ENCODE measurements around the gene CCR8. TPM values are rescaled to one million over a fixed set of nuclear protein-coding genes. Genes with fewer than 3 reads are reported as not detected.
"Not testable (repeated sequence)": the region's sequence is repeated elsewhere in the genome, so short reads cannot be mapped to it uniquely, and the experiment has no call there.

The CCR8 gene
- total and polyA plus RNA-seq, 8 donors = not detected

DNA sequence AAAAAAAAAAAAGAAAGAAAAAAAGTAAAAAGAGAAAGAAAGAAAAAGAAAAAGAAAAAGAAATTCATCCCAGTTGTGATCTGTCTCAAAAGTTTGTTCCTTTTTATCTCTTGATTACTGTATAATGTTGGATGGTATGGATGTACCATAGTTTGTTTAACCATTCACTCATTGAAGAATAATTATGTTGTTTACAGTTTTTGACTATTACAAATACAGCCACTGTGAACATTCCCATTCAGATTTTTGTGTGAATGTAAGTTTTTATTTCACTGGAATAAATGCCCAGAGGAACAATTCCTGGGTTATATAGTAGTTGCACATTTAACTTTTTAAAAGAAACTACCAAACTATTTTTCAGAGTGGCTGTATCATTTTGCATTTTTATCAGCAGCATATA lies 10.3 kb upstream of the CCR8 start:
- no peaks in the 10 kb centered on the region for H3K36me3 ChIP-seq
- peaks cover 0 to 6% (median 0%) of the 10 kb centered on the region in 3 donors for H3K4me1 ChIP-seq
- no peak for FAIRE-seq
- no peak overlapping the region for H3K4me3 ChIP-seq
- ATAC-seq = no peak
- no peaks in the 10 kb centered on the region for H3K27me3 ChIP-seq
- no peaks in the 10 kb centered on the region for H3K9me3 ChIP-seq
- intact Hi-C loops (cut with DNase I) = no loop called here
- DNase-seq = no peak
- no peak overlapping the region for H3K27ac ChIP-seq
- TF ChIP-seq, protein P1, sequence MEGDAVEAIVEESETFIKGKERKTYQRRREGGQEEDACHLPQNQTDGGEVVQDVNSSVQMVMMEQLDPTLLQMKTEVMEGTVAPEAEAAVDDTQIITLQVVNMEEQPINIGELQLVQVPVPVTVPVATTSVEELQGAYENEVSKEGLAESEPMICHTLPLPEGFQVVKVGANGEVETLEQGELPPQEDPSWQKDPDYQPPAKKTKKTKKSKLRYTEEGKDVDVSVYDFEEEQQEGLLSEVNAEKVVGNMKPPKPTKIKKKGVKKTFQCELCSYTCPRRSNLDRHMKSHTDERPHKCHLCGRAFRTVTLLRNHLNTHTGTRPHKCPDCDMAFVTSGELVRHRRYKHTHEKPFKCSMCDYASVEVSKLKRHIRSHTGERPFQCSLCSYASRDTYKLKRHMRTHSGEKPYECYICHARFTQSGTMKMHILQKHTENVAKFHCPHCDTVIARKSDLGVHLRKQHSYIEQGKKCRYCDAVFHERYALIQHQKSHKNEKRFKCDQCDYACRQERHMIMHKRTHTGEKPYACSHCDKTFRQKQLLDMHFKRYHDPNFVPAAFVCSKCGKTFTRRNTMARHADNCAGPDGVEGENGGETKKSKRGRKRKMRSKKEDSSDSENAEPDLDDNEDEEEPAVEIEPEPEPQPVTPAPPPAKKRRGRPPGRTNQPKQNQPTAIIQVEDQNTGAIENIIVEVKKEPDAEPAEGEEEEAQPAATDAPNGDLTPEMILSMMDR (IDR thresholded peaks at IDR 0.05) = no peak

DNA sequence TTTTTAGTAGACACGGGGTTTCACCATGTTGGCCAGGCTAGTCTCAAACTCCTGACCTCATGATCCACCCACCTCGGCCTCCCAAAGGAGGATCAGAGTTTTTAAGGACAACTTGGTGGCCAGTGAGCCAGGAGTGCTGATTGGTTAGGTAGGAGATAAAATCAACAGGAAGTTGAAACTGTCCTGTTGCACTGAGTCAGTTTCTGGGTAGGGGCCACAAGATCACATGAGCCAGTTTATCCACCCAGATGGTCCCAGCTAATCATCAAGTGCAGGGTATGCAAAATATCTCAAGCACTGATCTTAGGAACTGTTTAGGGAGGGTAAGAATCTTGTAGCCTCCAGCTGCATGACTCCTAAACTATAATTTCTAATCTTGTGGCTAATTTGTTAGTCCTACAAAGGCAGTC lies 7.9 kb upstream of the CCR8 start:
- H3K4me1 ChIP-seq; FAIRE-seq; H3K36me3 ChIP-seq; intact Hi-C loops (cut with DNase I); H3K4me3 ChIP-seq; DNase-seq; ATAC-seq; H3K9me3 ChIP-seq; H3K27me3 ChIP-seq; H3K27ac ChIP-seq: not testable (repeated sequence)
- WGBS, 2 donors = 80 to 90% methylated on average over 2 of the region's 2 CpGs

DNA sequence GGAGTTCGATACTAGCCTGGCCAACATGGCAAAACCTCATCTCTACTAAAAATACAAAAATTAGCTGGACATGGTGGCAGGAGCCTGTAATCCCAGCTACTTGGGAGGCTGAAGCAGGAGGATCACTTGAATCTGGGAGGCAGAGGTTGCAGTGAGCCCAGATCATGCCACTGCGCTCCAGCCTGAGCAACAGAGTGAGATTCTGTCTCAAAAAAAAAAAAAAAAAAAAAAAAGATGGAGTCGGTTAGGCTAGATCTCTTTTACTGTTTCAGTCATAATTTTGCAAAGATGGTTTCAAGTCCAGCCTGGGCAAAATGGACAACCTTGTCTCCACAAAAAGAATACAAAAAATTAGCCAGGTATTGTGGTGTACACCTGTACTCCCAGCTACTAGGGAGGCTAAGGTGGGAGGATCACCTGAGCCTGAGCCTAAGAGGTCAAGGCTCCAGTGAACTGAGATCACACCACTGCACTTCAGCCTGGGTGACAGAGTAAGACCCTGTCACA lies 7.2 kb upstream of the CCR8 start:
- H3K27ac ChIP-seq; FAIRE-seq; H3K9me3 ChIP-seq; H3K27me3 ChIP-seq; intact Hi-C loops (cut with DNase I); H3K4me1 ChIP-seq; ATAC-seq; H3K4me3 ChIP-seq; H3K36me3 ChIP-seq; DNase-seq: not testable (repeated sequence)
- WGBS, 2 donors = 60 to 65% methylated on average over 3 of the region's 3 CpGs

DNA sequence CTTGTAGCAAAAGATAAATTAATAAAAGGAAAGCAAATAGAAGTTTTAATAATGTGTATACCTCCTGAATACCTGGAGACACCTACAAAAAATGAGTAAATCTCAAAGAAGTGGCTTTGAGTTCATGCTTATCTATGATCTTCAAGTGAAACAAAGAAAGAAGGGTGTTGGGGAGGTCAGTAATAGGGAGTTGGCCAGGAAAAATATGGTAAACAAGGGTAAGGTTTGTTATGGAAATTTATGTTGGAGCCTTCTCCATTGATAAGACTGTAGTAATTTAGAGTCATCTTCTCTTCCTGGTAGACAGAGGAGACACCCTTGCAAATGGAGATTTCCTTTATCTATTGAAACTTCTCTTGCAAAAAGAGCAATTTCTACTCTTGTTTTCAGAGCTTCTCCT lies 6.6 kb upstream of the CCR8 start:
- DNase-seq (no peak), FAIRE-seq (no peak), ATAC-seq (no peak)
- no peaks in the 10 kb centered on the region for H3K9me3 ChIP-seq
- no peaks in the 10 kb centered on the region for H3K36me3 ChIP-seq
- no peaks in the 10 kb centered on the region for H3K27me3 ChIP-seq
- H3K27ac ChIP-seq = no peak overlapping the region
- TF ChIP-seq, protein P1 (IDR thresholded peaks at IDR 0.05) = no peak
- no peaks in the 10 kb centered on the region for H3K4me1 ChIP-seq
- intact Hi-C loops (cut with DNase I) = no loop called here
- no peak overlapping the region for H3K4me3 ChIP-seq

DNA sequence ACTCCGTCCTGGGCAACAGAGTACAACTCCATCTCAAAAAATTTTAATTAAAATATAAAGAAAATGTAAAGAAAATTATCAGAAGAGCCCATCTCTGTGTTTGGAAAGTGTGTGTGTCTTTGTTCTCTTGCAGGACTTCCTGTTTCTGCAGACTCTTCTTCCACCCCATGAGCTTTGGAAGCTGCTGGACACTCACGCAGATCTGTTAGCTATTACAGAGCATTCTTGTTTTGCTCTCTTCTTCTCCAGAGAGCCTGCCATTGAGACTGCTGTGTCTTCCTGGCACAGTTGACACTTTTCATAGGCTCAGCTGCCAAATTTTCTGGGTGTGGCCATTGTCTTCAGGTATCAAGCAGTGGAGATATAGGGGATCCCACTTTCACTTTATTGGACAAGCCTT lies 6.0 kb upstream of the CCR8 start:
- Histone ChIP-seq H3K27me3 (no peaks in the 10 kb centered on the region), H3K4me1 (no peaks in the 10 kb centered on the region), H3K27ac (no peak overlapping the region), H3K36me3 (no peaks in the 10 kb centered on the region), H3K4me3 (no peak overlapping the region), H3K9me3 (no peaks in the 10 kb centered on the region)
- WGBS, 2 donors = 86 to 92% methylated on average over 2 of the region's 2 CpGs
- DNase-seq (no peak), FAIRE-seq (no peak), ATAC-seq (no peak)
- TF ChIP-seq, protein P1 (IDR thresholded peaks at IDR 0.05) = no peak
- intact Hi-C loops (cut with DNase I) = no loop called here

DNA sequence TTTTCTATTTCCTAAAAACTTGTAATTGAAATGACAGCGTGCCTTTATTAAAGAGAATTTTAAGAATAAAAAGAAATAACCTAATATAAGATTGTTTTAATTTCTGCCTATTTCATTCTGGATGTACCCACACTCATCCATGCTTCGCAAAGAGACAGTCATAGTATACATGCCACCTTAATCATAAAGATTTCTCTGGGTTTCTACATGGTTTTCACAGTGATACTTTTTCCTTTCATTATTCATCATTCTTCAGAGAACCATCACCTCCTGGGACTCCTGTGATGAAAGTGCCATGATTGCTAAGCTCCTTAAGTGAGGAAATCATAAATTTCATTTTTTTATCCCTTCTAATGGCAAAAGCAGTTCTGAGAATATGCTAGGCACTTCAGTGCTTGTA lies 4.3 kb upstream of the CCR8 start:
- Histone ChIP-seq H3K4me1 (no peaks in the 10 kb centered on the region), H3K27me3 (no peaks in the 10 kb centered on the region)
- WGBS, 2 donors = 90 to 91% methylated on average over 2 of the region's 2 CpGs

More for the DNA sequence above, 4.3 kb upstream of the CCR8 start:
- no peak overlapping the region for H3K27ac ChIP-seq
- H3K4me3 ChIP-seq = no peak overlapping the region
- intact Hi-C loops (cut with DNase I) = no loop called here
- FAIRE-seq (no peak), ATAC-seq (no peak), DNase-seq (no peak)
- TF ChIP-seq, protein P1 (IDR thresholded peaks at IDR 0.05) = no peak
- H3K9me3 ChIP-seq = no peaks in the 10 kb centered on the region
- no peaks in the 10 kb centered on the region for H3K36me3 ChIP-seq
